ENCODE results near the gene ZNF784.

The ZNF784 gene

GRCh38 chr19:55638864-55639359 is 14.5 kb upstream of the ZNF784 start:
- H3K27me3 ChIP-seq (replicated peaks in 2 of 5; ENCODE audit: control insufficient read depth in 4 of 5, insufficient read depth in 5 of 5, low read length in 4 of 5) = no peaks in the 10 kb centered on the region
- peaks cover 5 to 62% (median 59%) of the 10 kb centered on the region in 4 experiments for H3K4me1 ChIP-seq (ENCODE audit: control extremely low read depth in 1 of 4, control insufficient read depth in 4 of 4, insufficient read depth in 4 of 4, low read length in 3 of 4)
- H3K4me3 ChIP-seq (ENCODE audit: control insufficient read depth in 1 of 7, extremely low read depth in 1 of 7, insufficient read depth in 4 of 7, low read depth in 2 of 7, low read length in 6 of 7) = no peak overlapping the region
- H3K27ac ChIP-seq (ENCODE audit: insufficient read depth in 1 of 2, low read depth in 1 of 2, low read length in 2 of 2, poor library complexity in 1 of 2, severe bottlenecking in 2 of 2) = no peak overlapping the region
- ChIA-PET POLR2A (interaction anchor here (0.6 to 1.5 kb wide), 2 partner anchors 9 to 14 kb away, joined by 3 read pairs; partner anchors contain the start of gene CCDC106), CTCF (interaction anchor here (0.9 to 12.5 kb wide), 5 partner anchors 7 to 40 kb away, joined by 3 to 128 read pairs (median 5); partner anchors contain the start of genes CCDC106, FIZ1, ZNF581 and ZNF784)
- H3K36me3 ChIP-seq (ENCODE audit: control insufficient read depth in 4 of 4, insufficient read depth in 4 of 4, low read length in 3 of 4) = peaks cover 0 to 3% (median 0%) of the 10 kb centered on the region in 4 experiments
- peak; percentile 83 to 87 (median 86) for DNase-seq
- 79% methylated on average over 3 of the region's 6 CpGs for WGBS (ENCODE audit: insufficient coverage)
- no peaks in the 10 kb centered on the region for H3K9me3 ChIP-seq (ENCODE audit: control extremely low read depth in 1 of 5, control insufficient read depth in 4 of 5, insufficient read depth in 2 of 5, low read depth in 1 of 5, low read length in 4 of 5)

GRCh38 chr19:55637534-55637933 is 13.2 kb upstream of the ZNF784 start:
- Histone ChIP-seq H3K4me3 (ENCODE audit: control insufficient read depth in 1 of 7, extremely low read depth in 1 of 7, insufficient read depth in 4 of 7, low read depth in 2 of 7, low read length in 6 of 7) (no peak overlapping the region), H3K9me3 (ENCODE audit: control extremely low read depth in 1 of 5, control insufficient read depth in 4 of 5, insufficient read depth in 2 of 5, low read depth in 1 of 5, low read length in 4 of 5) (no peaks in the 10 kb centered on the region), H3K4me1 (ENCODE audit: control extremely low read depth in 1 of 4, control insufficient read depth in 4 of 4, insufficient read depth in 4 of 4, low read length in 3 of 4) (peaks cover 5 to 58% (median 52%) of the 10 kb centered on the region in 4 experiments), H3K27ac (ENCODE audit: insufficient read depth in 1 of 2, low read depth in 1 of 2, low read length in 2 of 2, poor library complexity in 1 of 2, severe bottlenecking in 2 of 2) (no peak overlapping the region), H3K27me3 (replicated peaks in 2 of 5; ENCODE audit: control insufficient read depth in 4 of 5, insufficient read depth in 5 of 5, low read length in 4 of 5) (no peaks in the 10 kb centered on the region), H3K36me3 (ENCODE audit: control insufficient read depth in 4 of 4, insufficient read depth in 4 of 4, low read length in 3 of 4) (peaks cover 0 to 3% (median 0%) of the 10 kb centered on the region in 4 experiments)
- 78% methylated on average over 10 of the region's 11 CpGs for WGBS (ENCODE audit: insufficient coverage)
- DNase-seq = no peak
- ChIA-PET CTCF (interaction anchor here (0.5 to 12.5 kb wide), 10 partner anchors 9 to 171 kb away, joined by 3 to 128 read pairs (median 4); partner anchors contain the start of genes CCDC106, FIZ1, U2AF2 and ZNF581), POLR2A (interaction anchor here (1.2 to 1.5 kb wide), 2 partner anchors 10 to 15 kb away, joined by 3 to 4 read pairs; partner anchors contain the start of gene CCDC106)

GRCh38 chr19:55636723-55637122 is 12.4 kb upstream of the ZNF784 start:
- no peak overlapping the region for H3K4me3 ChIP-seq (ENCODE audit: control insufficient read depth in 1 of 7, extremely low read depth in 1 of 7, insufficient read depth in 4 of 7, low read depth in 2 of 7, low read length in 6 of 7)
- 97% methylated on average over 3 of the region's 4 CpGs for WGBS (ENCODE audit: insufficient coverage)

GRCh38 chr19:55635856-55636440 is 11.6 kb upstream of the ZNF784 start:
- peaks cover 5 to 51% (median 40%) of the 10 kb centered on the region in 4 experiments for H3K4me1 ChIP-seq (ENCODE audit: control extremely low read depth in 1 of 4, control insufficient read depth in 4 of 4, insufficient read depth in 4 of 4, low read length in 3 of 4)
- no peaks in the 10 kb centered on the region for H3K27me3 ChIP-seq (replicated peaks in 2 of 5; ENCODE audit: control insufficient read depth in 4 of 5, insufficient read depth in 5 of 5, low read length in 4 of 5)
- peak overlapping the region; percentile 75 to 100 (median 90) for H3K4me3 ChIP-seq (ENCODE audit: control insufficient read depth in 1 of 7, extremely low read depth in 1 of 7, insufficient read depth in 4 of 7, low read depth in 2 of 7, low read length in 6 of 7)
- WGBS (ENCODE audit: insufficient coverage) = 59% methylated on average over 5 of the region's 7 CpGs
- ChIA-PET CTCF (interaction anchor here (1.3 to 12.5 kb wide), 5 partner anchors 10 to 121 kb away, joined by 5 to 128 read pairs (median 53); partner anchors contain the start of genes CCDC106, ZNF581 and ZNF784), POLR2A (interaction anchor here (1.2 kb wide), 1 partner anchor 12 kb away, joined by 4 read pairs; the partner anchor contains the start of gene CCDC106)
- H3K36me3 ChIP-seq (ENCODE audit: control insufficient read depth in 4 of 4, insufficient read depth in 4 of 4, low read length in 3 of 4) = peaks cover 0 to 3% (median 0%) of the 10 kb centered on the region in 4 experiments
- no peak for DNase-seq
- no peaks in the 10 kb centered on the region for H3K9me3 ChIP-seq (ENCODE audit: control extremely low read depth in 1 of 5, control insufficient read depth in 4 of 5, insufficient read depth in 2 of 5, low read depth in 1 of 5, low read length in 4 of 5)
- peak overlapping the region; percentile 95 to 99 for H3K27ac ChIP-seq (ENCODE audit: insufficient read depth in 1 of 2, low read depth in 1 of 2, low read length in 2 of 2, poor library complexity in 1 of 2, severe bottlenecking in 2 of 2)

More at GRCh38 chr19:55636723-55637122, 12.4 kb upstream of the ZNF784 start:
- Histone ChIP-seq H3K27me3 (replicated peaks in 2 of 5; ENCODE audit: control insufficient read depth in 4 of 5, insufficient read depth in 5 of 5, low read length in 4 of 5) (no peaks in the 10 kb centered on the region), H3K9me3 (ENCODE audit: control extremely low read depth in 1 of 5, control insufficient read depth in 4 of 5, insufficient read depth in 2 of 5, low read depth in 1 of 5, low read length in 4 of 5) (no peaks in the 10 kb centered on the region), H3K36me3 (ENCODE audit: control insufficient read depth in 4 of 4, insufficient read depth in 4 of 4, low read length in 3 of 4) (peaks cover 0 to 3% (median 0%) of the 10 kb centered on the region in 4 experiments), H3K4me1 (ENCODE audit: control extremely low read depth in 1 of 4, control insufficient read depth in 4 of 4, insufficient read depth in 4 of 4, low read length in 3 of 4) (peaks cover 5 to 56% (median 46%) of the 10 kb centered on the region in 4 experiments), H3K27ac (ENCODE audit: insufficient read depth in 1 of 2, low read depth in 1 of 2, low read length in 2 of 2, poor library complexity in 1 of 2, severe bottlenecking in 2 of 2) (peak overlapping the region in 1 of 2 experiments; percentile 15)
- DNase-seq = no peak
- POLR2A ChIA-PET = interaction anchor here (1.2 kb wide), 1 partner anchor 11 kb away, joined by 4 read pairs; the partner anchor contains the start of gene CCDC106
- CTCF ChIA-PET = interaction anchor here (0.5 to 12.5 kb wide), 6 partner anchors 9 to 121 kb away, joined by 3 to 128 read pairs (median 6); partner anchors contain the start of genes CCDC106, ZNF581 and ZNF784

- WGBS (ENCODE audit: insufficient coverage) = 6% methylated on average over 9 of the region's 9 CpGs
- Histone ChIP-seq H3K36me3 (ENCODE audit: control insufficient read depth in 4 of 4, insufficient read depth in 4 of 4, low read length in 3 of 4) (peaks cover 0 to 3% (median 0%) of the 10 kb centered on the region in 4 experiments), H3K4me1 (ENCODE audit: control extremely low read depth in 1 of 4, control insufficient read depth in 4 of 4, insufficient read depth in 4 of 4, low read length in 3 of 4) (peaks cover 5 to 47% (median 36%) of the 10 kb centered on the region in 4 experiments), H3K9me3 (ENCODE audit: control extremely low read depth in 1 of 5, control insufficient read depth in 4 of 5, insufficient read depth in 2 of 5, low read depth in 1 of 5, low read length in 4 of 5) (no peaks in the 10 kb centered on the region), H3K27me3 (replicated peaks in 2 of 5; ENCODE audit: control insufficient read depth in 4 of 5, insufficient read depth in 5 of 5, low read length in 4 of 5) (no peaks in the 10 kb centered on the region), H3K4me3 (ENCODE audit: control insufficient read depth in 1 of 7, extremely low read depth in 1 of 7, insufficient read depth in 4 of 7, low read depth in 2 of 7, low read length in 6 of 7) (peak overlapping the region; percentile 75 to 100 (median 90)), H3K27ac (ENCODE audit: insufficient read depth in 1 of 2, low read depth in 1 of 2, low read length in 2 of 2, poor library complexity in 1 of 2, severe bottlenecking in 2 of 2) (peak overlapping the region; percentile 95 to 99)
- CTCF ChIA-PET = interaction anchor here (1.0 to 12.5 kb wide), 4 partner anchors 9 to 121 kb away, joined by 4 to 128 read pairs (median 53); partner anchors contain the start of genes CCDC106, ZNF581 and ZNF784
- DNase-seq = peak in 2 of 3 donors; percentile 72 to 79
- POLR2A ChIA-PET = interaction anchor here (0.6 kb wide), 1 partner anchor 35 kb away, joined by 5 read pairs; the partner anchor contains the start of gene ZNF524
These were observed 11.0 kb upstream of the ZNF784 start for GRCh38 chr19:55635334-55635717.

GRCh38 chr19:55633861-55634260 is 9.5 kb upstream of the ZNF784 start:
- H3K27me3 ChIP-seq (replicated peaks in 2 of 5; ENCODE audit: control insufficient read depth in 4 of 5, insufficient read depth in 5 of 5, low read length in 4 of 5) = no peaks in the 10 kb centered on the region
- H3K36me3 ChIP-seq (ENCODE audit: control insufficient read depth in 4 of 4, insufficient read depth in 4 of 4, low read length in 3 of 4) = peaks cover 0 to 3% (median 0%) of the 10 kb centered on the region in 4 experiments
- H3K9me3 ChIP-seq (ENCODE audit: control extremely low read depth in 1 of 5, control insufficient read depth in 4 of 5, insufficient read depth in 2 of 5, low read depth in 1 of 5, low read length in 4 of 5) = no peaks in the 10 kb centered on the region
- ChIA-PET CTCF (interaction anchor here (0.8 to 12.5 kb wide), 16 partner anchors 8 to 454 kb away, joined by 3 to 128 read pairs (median 8); partner anchors contain the start of genes CCDC106, FIZ1, SYT5 and ZNF524), POLR2A (interaction anchor here (1.2 kb wide), 1 partner anchor 13 kb away, joined by 4 read pairs; the partner anchor contains the start of gene CCDC106)
- WGBS (ENCODE audit: insufficient coverage) = 81% methylated on average over 6 of the region's 8 CpGs
- H3K4me1 ChIP-seq (ENCODE audit: control extremely low read depth in 1 of 4, control insufficient read depth in 4 of 4, insufficient read depth in 4 of 4, low read length in 3 of 4) = peaks cover 5 to 36% (median 27%) of the 10 kb centered on the region in 4 experiments
- peak overlapping the region in 2 of 7 experiments; percentile 90 to 99 for H3K4me3 ChIP-seq (ENCODE audit: control insufficient read depth in 1 of 7, extremely low read depth in 1 of 7, insufficient read depth in 4 of 7, low read depth in 2 of 7, low read length in 6 of 7)
- peak overlapping the region in 1 of 2 experiments; percentile 99 for H3K27ac ChIP-seq (ENCODE audit: insufficient read depth in 1 of 2, low read depth in 1 of 2, low read length in 2 of 2, poor library complexity in 1 of 2, severe bottlenecking in 2 of 2)
- peak in 2 of 3 donors; percentile 74 to 81 for DNase-seq
